NCI-H2081 treated with DMSO at 0.1 percent for 48 hours (cell line): ENCODE data around the gene RAD51D.
"Not testable (repeated sequence)": the region's sequence is repeated elsewhere in the genome, so short reads cannot be mapped to it uniquely, and the experiment has no call there.

Experiments
- DNase-seq: peaks from one replicate; lab custom pipeline; 2025; lab: John Stamatoyannopoulos, UW

Gene RAD51D

DNA sequence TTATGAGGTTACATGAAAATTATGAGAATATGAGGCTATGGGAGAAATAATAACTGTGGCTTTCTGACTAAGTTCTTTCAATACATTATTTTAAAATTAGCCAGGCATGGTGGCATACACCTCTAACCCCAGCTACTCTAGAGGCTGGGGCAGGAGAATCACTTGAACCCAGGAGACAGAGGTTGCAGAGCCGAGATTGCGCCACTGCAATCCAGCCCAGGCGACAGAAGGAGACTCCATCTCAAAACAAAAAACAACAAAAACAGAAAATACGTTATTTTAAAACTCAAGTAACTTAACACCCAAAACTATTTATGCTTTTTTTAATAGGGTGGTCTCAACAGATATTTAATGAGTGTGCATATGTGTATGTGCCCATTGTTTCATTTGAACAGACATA is 53.8 kb downstream of the RAD51D start:
- no peak for DNase-seq

DNA sequence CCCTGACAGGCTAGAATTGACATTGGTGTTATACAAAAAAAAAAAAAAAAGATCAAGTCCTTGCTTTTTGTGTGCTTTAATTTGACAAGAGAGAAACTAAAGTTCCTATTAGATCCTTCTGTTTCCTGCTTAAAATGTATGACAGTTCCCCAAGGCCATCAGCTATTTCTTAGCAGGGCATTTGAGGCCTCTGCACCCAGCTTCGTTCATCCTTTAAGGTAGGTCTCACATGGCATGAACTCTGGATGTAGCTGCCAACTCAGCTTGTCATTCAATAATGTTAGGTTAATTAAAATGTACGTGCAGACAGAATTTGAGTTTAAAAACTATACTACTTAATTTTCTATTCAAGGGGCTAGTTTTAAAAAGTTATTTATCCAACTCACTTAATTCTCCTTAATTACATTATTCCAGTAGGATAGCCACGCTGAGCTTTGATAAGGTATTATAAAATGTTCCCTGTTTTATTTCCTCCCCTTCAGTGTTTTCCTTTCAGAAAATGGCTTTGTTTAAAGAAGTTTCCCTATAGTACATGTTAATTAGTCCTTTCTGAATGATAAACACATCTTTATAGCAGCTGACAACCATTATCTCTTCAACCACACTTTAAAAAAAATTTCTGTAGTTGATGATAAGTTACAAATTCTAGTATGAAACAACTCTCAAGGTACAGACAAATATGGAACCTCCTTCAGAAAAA is 55.0 kb downstream of the RAD51D start:
- DNase-seq, result no peak

DNA sequence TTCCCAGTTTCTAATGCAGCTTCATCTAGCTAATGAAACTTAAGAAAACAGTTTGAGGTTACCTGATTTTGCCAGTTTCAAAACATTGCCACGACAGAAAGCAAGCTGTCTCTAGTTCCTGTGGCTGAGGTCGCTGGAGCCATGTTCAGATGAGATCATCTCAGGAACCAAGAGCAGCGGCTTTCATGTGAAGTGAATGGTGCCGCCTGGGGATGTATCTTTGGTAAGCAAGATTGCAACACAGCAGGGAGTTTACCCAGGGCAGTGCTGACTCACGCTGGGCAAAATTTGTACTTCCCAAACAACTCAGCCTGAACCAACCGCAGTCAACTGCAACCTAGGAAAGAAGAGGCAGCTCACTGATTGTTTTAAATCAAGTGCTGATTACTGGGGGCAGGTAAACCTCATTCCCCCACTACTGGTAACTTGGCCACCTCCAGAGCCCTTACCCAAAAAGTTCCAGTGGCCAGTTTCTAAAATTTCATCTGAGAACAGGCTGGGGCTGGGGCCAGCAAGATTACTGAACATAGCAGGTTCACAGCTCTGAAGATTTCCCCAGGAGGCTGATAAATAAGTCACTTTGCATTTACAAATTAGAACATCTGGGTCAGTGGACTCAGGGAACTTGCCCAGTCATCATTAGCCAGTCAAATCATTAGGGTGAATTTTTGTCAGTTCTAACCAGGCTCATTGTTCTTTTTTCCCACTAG is 56.0 kb downstream of the RAD51D start, which contains the start of gene RFFL:
Gene RFFL (minus strand): TSS at position 194 of the 710 bp plus-strand sequence. CDS start 37,154 bp downstream, outside the sequence.
- DNase-seq, result peak; percentile 46

DNA sequence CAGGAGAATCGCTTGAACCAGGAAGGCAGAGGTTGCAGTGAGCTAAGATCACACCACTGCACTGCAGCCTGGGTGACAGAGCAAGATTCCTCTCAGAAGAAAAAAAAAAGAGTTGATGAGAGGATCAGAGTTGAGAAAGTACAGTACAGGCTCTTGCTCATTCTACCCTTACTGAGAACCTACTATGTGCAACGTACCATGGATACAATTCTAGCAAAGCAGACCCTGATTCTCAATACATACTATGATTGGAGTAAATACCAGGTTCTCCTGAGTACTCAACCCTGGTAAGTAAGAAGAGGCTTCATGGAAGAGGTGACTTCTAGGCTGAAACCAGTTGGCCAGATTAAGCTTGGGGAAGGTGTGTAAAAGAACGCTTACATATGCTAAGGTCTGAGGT is 57.4 kb downstream of the RAD51D start:
- DNase-seq, result no peak

DNA sequence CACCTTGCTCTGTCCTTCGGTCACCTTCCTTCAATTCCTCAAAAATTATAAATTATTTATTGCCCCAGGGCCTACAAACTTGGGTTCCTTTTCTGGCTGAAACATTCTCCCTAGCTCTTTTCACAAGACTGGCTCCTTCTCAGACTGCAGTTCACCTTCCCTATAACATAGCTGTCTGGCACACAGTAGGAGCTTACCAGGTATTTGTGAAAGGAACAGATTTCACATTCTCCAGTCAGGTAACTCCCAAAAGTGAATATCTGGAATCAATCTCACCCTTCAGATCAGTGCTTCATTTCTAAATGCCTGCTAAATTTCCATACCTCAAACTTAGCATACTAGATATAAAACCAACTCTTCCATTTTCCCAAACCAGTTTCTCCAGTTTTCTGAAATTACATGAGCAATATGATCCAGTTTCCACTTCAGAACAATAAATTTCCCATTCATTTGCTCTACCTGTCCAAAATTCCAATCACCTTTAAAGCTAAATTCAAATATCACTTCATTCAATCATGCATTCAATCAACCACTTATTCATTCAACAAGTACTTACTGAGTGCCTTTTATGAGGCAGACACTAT is 62.2 kb downstream of the RAD51D start:
- no peak for DNase-seq

DNA sequence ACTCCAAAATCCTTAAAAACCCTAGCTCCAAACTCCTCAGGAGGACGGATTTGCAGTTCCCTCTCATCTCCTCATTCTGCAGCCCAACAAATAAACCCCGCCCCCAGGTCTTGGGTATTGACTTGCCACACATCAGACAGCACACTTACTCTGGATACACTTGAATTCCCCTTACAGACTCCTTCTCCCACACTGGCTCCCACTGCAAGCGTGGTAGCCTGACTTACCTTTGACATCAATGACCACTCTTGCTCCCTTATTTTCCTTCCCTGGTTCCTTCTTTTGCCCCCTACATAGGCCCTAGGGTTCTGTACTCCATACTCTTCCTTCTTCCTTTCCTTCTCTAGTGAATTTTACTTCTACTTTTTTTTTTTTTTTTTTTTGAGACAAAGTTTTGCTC is 63.6 kb downstream of the RAD51D start:
- DNase-seq, result no peak

DNA sequence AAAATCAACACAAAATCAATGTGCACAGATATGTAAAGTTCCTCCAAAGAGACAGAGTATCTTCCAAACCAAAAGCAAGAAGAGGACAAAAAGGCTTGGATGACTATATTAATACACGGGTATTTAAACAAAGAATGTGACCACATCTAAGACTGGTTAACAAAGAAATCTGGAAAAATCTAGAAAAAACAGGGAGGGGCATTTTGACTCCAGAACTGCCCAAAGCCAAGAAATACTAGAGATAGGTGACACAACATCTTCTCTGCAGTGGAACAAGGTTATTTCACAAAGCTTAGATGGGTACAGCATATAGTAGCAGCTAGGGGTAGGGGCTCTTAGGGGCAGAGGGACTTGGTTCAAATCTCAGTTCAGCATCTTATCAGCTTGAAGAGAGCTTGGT is 66.5 kb downstream of the RAD51D start:
- no peak for DNase-seq

DNA sequence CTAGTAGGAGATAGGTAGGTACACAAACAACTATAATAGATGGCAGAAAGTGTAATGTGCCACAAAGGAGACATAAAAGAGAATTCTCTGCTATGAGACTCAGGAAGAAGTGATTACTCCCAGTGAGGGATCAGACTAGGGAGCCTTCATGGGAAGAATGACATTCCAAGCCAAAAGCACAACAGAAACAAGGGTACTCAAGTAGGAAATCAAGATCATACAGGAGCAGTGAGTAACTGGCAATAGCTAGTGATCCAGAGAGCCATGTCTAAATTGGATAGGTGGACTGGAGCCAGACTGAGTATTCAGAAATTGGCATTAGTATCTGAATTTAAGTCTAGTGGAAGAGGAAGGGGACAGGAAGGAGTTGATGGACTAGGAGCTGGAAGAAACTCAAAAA is 66.9 kb downstream of the RAD51D start:
- no peak for DNase-seq

DNA sequence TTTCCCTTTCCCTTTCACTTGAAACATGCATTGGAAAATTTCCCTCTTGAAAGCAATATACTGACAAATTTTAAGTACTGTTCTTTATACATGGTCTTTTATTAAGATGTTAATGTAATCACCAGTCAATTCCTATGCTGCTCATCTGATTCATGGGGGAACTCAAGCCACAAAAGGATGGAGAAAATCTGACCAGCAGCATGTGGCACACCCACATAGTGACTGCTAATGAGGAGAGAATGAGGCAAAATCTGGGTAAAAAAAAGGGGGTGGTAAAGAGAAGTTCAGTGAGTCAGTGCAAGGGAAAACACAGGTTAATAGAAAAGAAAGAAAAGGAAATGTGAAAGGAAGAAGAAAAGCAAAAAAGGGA is 67.4 kb downstream of the RAD51D start:
- DNase-seq, result no peak

DNA sequence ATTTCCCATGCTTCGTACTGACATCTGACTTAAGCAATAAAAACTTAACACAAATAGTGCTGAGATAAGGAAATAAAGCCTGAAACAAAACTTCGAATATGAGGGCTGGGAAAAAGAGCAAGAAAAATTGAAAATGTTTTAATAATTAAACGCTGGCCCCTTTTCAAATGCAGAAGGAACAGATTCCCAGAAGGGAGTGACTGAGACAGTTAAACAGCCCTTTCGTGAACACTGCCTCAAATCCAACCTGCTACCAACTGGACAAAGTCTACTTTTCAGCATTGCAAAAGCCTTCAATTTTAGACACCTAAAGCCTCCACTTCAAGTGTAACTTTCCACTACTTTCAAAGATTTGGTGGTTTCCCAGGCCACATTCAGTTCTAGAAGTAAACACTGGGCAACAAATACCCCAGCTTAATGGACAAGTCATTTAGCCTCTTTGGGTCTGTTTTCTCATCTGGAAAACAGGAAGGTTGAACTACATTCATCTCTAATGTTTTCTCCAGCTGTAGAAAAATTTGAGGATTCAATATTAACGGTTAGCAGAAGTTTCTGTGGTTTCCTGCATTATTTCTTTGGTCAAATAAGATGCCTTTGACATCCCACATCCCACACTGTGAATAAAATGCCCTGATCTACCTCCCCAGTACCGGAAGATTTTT is 68.0 kb downstream of the RAD51D start:
- no peak for DNase-seq

DNA sequence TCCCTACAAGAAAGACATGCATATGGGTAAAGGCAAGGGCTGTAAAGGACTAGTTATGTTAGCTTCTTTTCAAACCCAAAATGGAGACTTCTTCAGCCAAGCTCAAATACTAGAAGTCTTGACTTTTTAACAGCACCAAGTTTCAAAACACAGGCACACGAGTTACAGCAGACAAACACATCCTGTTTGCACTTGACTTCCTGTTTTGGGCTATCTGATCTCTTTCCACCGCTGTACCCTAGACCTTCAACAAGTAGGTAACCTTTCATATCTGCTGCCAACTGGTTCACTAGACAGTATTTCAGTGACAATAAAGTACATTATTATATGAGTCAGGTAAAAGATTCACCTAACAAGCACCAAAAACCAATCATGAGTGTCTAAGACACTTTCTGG is 68.5 kb downstream of the RAD51D start:
- DNase-seq, result no peak

DNA sequence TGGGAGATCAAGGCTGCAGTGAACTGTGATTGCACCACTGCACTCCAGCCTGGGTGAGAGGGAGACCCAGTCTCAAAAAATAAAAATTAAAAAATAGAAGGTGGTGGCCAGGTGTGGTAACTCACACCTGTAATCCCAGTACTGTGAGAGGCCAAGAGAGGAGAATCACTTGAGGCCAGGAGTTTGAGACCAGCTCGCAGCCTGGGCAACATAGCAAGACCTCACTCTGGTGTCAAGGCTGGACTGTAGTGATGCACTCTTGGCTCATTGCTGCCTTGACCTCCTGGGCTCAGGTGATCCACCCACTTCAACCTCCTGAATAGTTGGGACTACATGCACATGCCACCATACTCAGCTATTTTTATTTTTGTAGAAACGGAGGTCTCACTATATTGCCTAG is 69.5 kb downstream of the RAD51D start:
- no peak for DNase-seq

DNA sequence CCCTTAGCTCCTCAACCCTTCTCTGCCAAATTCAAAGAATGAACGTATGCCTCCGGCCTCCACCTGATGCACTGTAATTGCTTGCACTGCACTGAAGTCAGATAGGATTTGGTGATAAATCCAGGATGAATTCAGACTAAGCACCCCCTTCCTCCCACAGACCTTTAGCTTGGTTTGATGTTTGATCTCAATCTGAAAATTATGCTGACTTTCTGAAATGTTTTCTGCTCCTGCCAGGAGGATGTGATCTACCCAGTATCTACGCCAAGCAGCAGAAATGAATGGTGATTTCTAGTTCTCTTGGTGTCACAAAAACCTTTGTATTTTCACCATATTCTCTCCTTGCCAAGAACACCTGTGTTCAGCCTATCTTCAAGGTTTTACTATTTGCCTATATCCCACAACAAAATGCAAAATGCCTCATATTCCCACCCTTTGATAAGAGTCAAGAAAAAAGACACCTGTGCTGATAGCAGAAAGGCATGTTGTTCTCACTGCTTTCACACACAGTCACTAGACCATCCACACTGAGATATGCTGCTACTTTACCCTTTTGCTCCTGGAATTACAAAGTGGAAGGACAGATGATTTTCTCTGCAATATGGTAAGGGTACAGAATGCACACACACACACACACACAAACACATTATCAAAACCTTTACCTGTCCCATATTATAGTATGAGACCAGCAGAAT is 70.8 kb downstream of the RAD51D start:
- DNase-seq, result no peak

DNA sequence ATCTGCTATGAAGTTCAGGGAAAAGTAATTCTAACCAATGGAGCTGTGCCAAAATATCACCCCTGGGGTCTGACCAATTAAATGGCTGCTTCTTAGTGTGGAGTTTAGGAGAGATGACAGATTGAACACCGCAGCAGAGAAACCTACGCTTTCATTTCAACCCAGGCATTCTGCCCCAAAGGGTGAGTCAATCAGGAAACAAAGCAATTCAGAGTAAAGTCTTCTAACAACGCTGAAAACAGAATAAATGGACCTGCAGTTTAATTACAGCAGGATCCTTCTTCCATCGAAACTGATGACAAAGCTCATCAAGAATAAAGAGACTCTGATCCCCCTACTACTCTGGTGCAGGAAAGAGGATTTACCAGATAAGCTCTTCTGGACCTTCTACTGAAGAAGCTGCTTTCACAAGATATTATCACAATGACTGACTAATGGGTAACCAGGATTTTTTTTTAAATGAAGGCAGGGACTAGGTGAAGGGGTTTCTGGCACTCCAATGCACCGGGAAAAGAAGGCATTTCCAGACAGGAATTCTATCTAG is 72.8 kb downstream of the RAD51D start:
- no peak for DNase-seq

DNA sequence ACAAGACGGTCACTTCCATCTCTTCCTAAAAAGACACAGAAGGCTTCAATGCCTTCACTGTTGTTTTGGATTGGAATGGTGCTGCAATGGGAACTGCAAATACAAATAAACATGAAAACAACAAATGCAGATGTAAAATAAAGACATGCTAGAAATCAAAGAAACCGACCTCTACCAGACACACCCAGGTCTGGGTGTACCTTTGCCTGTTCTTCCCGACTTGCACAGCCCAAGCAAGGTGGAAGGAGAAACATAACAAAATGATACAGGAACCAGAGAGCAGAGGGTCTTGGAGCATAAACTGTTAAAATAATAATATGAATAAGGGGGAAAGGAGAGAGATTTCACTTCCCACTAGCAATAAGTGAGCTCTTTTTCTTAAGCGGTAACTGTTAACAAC is 73.4 kb downstream of the RAD51D start:
- DNase-seq, result no peak

DNA sequence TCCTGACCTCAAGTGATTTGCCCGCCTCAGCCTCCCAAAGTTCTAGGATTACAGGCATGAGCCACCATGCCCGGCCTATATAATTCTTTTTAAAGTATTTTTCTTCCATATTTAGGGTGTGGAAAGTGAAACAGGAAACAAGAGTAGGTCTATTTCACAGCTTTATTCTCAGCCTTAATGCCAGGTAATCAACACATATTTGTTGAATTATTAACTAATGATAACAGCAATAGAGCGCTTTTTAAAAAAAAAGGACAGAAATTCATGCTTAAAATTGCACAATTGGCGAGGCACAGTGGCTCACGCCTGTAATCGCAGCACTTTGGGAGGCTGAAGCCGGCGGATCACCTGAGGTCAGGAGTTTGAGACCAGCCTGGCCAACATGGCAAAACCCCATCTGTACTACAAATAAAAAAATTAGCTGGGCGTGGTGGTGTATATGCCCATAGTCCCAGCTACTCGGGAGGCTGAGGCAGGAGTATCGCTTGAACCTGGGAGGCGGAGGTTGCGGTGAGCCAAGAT is 74.1 kb downstream of the RAD51D start:
- DNase-seq, result not testable (repeated sequence)

DNA sequence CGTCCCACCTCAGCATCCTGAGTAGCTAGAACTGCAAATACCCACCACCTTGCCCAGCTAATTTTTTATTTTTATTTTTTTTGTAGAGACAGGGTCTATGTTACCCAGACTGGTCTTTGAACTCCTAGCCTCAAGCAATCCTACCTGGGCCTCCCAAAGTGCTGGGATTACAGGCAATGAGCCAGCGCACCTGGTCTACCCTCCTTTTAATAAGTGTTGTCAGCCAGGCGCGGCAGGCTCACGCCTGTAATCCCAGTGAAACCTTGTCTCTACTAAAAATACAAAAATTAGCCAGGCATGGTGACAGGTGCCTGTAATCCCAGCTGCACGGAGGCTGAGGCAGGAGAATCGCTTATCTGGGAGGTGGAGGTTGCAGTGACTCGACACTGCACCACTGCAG is 75.5 kb downstream of the RAD51D start:
- DNase-seq, result no peak
